Measurements from ENCODE around the gene MGAT5B.
"Not testable (repeated sequence)": the region's sequence is repeated elsewhere in the genome, so short reads cannot be mapped to it uniquely, and the experiment has no call there.

Gene MGAT5B

DNA sequence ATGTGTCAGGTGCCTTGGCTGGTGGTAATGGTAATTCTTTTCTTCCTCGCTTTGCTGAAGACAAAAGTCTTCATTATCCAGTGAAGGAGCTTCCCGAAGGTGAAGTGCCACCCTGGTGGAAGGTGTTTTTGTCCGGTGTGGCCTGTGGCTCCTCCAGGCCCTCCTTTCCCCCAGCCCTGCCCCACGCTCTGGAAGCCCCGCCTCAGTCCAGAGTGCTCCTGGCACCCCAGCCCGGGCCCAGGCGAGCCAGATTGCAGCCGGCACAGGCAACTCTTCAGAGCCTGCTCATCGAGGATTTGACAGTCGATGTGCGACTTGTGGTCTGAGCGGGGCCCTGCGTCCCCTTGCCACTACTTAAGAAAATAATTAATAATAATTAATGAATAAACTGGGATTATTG lies 93.7 kb downstream of the MGAT5B start:
- peaks cover 2% of the 10 kb centered on the region for H3K36me3 Mint-ChIP-seq (ENCODE audit: low read depth)
- H3K27ac Mint-ChIP-seq: no peak overlapping the region
- H3K4me3 Mint-ChIP-seq: no peak overlapping the region
- peaks cover 11% of the 10 kb centered on the region for H3K27me3 Mint-ChIP-seq (ENCODE audit: low read depth)
- no peaks in the 10 kb centered on the region for H3K9me3 Mint-ChIP-seq
- peaks cover 3% of the 10 kb centered on the region for H3K4me1 Mint-ChIP-seq (ENCODE audit: low read depth)

DNA sequence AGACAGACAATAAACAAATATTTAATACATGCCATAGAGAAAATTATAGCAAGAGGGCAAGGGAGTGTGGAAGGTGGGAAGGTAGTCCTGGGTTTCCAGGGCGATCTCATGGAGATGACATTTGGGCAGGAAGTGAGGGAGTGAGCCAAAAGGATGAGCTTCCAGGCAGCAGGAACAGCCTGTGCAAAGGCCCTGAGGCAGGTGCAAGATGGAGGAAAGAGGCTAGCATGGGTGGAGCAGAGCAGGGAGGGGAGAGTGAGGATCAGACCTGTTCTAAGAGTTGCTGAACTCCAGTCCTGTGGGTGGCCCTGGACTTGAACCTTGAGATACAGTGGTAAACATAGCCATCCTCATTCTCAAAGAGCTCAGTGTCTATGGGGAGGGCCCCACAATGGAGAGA lies 94.7 kb downstream of the MGAT5B start:
- Mint-ChIP-seq H3K36me3 (ENCODE audit: low read depth) (peaks cover 2% of the 10 kb centered on the region), H3K4me3 (no peak overlapping the region), H3K27ac (no peak overlapping the region), H3K27me3 (ENCODE audit: low read depth) (peaks cover 18% of the 10 kb centered on the region), H3K4me1 (ENCODE audit: low read depth) (peaks cover 3% of the 10 kb centered on the region), H3K9me3 (no peaks in the 10 kb centered on the region)

DNA sequence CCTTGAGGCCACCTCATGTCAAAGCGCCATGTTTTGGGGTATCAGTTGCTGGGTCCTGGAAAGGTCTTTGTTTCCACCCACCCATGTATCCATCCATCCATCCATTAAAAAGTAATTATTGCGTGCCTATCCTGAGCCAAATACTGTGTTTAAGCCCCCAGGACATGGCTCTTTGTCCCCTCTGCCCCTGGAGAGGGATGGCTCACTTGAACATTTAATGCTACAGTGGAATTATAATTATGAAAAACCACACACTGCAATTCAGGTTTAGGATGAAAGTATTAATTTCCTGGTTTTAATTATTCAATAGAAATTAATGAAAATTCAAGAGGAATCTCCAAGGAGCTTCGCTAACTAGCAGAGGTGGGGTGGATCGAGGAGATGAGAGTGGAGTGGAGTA lies 97.8 kb downstream of the MGAT5B start:
- peaks cover 2% of the 10 kb centered on the region for H3K36me3 Mint-ChIP-seq (ENCODE audit: low read depth)
- peaks cover 40% of the 10 kb centered on the region for H3K27me3 Mint-ChIP-seq (ENCODE audit: low read depth)
- H3K9me3 Mint-ChIP-seq: no peaks in the 10 kb centered on the region
- H3K27ac Mint-ChIP-seq: no peak overlapping the region
- H3K4me1 Mint-ChIP-seq (ENCODE audit: low read depth): peaks cover 17% of the 10 kb centered on the region
- no peak overlapping the region for H3K4me3 Mint-ChIP-seq

DNA sequence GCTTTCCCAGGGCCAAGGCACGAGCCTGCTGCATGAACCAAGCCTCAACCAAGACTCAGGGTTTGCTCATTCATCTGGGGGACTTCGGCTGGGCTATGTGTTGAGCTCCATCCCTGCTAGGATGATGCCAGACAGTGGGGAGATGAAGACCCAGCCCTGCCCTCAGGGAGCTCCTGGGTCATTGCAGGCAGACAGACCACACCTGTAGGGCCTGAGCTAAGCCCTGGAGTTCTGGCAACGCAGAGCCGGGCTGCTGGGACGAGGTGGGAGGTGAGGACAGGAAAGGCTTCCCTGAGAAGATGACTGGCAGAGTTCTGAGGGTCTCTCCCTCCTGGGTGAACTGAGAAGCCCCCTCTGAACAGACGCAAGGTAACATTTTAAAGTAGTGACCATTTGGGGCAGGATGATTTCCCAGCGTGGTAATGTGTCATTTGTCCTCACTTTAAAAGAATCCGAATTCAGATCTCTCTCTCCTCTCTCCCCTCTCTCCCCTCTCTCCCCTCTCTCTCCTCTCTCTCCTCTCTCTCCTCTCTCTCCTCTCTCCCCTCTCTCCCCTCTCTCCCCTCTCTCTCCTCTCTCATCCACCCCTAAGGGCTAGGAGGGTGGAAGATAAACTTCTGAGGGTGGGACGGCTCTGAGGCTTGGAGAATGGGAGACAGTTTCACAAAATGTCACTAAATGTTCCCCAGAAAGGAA lies 98.4 kb downstream of the MGAT5B start:
- no peak overlapping the region for H3K27ac Mint-ChIP-seq
- peaks cover 17% of the 10 kb centered on the region for H3K4me1 Mint-ChIP-seq (ENCODE audit: low read depth)
- peaks cover 40% of the 10 kb centered on the region for H3K27me3 Mint-ChIP-seq (ENCODE audit: low read depth)
- H3K36me3 Mint-ChIP-seq (ENCODE audit: low read depth): peaks cover 2% of the 10 kb centered on the region
- H3K4me3 Mint-ChIP-seq: no peak overlapping the region
- no peaks in the 10 kb centered on the region for H3K9me3 Mint-ChIP-seq

DNA sequence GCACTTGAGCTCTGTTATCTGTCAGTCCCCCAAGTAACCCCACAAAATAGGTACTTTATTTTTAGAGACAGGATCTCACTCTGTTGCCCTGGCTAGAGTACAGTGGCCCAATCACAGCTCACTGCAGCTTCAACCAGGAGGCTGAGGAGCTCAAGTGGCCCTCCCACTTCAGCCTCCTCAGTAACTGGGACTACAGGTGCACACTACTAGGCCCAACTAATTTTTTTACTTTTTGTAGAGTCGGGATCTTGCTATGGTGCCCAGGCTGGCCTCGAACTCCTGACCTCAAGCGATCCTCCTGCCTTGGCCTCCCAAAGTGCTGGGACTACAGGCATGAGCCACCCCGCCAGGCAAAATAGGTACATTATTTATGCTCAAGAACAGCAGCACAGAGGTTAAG lies 99.6 kb downstream of the MGAT5B start:
- Mint-ChIP-seq H3K4me3 (peak overlapping the region; percentile 82), H3K36me3 (ENCODE audit: low read depth) (peaks cover 2% of the 10 kb centered on the region), H3K4me1 (ENCODE audit: low read depth) (peaks cover 18% of the 10 kb centered on the region), H3K27me3 (ENCODE audit: low read depth) (peaks cover 40% of the 10 kb centered on the region), H3K9me3 (no peaks in the 10 kb centered on the region), H3K27ac (no peak overlapping the region)

DNA sequence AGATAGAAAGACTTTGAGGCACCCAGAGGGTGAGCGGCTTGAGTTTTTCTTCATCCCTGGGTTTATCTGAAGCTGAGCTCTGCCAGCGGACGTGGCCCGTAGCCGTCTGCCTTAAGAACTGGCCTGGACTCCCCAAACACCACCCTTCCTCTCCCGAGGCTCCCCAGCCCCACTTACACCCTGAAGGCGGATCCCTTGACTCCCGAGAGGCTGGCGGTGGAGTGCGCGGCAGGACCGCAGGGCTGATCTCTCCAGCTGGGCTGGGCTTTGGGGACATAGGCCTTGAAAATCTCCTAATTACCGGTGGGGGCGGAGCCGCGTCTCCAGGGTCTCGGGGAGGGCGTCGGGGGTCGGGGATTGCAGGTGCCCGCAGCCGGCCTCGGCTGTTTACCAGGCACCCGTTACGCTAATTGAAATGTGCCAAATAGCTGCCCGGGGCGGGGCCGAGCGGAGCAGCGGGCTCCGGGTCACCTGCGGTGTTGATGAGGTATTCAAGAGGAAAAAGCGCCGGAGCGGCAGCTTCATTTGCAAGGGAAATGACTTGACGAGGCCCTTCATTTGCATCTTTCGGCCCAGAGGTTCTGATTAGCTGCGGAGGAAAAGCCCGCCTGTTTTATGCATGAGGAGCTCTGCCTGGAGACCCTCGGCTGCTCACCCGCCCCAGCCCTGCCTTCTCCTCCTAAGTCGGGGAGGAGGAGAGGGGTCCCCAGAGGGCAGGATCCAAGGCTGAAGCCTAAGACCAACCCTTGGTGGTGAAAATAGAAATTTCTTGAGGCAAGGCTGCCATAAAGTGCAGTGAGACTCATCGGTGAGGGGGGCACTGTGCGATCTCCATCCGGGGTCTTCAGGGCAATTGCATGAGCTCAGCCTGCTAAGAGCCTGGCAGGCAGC lies 100.7 kb downstream of the MGAT5B start:
- Mint-ChIP-seq H3K4me1 (ENCODE audit: low read depth) (peaks cover 18% of the 10 kb centered on the region), H3K36me3 (ENCODE audit: low read depth) (no peaks in the 10 kb centered on the region), H3K9me3 (no peaks in the 10 kb centered on the region), H3K4me3 (peak overlapping the region; percentile 82), H3K27ac (peak overlapping the region; percentile 57), H3K27me3 (ENCODE audit: low read depth) (peaks cover 40% of the 10 kb centered on the region)

DNA sequence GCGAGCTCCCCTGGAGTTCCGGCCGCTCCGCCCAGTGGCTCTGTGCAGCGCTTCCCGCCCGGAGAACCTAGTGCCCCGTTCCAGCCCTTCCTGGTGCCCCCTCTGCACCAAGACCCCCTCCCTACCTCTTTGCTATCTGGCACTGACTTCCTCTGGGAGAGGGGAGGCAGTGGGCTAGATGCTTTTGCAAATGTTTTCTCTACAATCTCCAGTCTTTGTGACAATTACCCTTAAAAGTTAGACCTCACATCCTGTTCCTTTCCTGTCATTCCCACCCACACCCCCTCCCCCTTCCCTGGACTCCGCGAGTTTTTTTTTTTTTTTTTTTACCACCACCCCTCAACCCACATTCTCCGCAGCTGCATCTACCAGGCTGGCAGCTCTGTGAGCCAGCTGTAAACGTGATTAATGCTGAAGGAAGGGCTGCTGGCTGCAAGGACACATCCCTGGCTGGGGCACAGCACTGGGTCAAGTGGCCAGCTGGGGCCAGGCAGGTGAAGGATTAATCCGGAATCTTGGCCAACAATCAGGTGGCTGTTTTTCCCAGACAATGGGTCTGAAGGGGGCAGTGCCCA lies 101.5 kb downstream of the MGAT5B start:
- peak overlapping the region; percentile 77 for H3K27ac Mint-ChIP-seq
- H3K4me3 Mint-ChIP-seq: peak overlapping the region; percentile 82
- H3K27me3 Mint-ChIP-seq (ENCODE audit: low read depth): peaks cover 40% of the 10 kb centered on the region

DNA sequence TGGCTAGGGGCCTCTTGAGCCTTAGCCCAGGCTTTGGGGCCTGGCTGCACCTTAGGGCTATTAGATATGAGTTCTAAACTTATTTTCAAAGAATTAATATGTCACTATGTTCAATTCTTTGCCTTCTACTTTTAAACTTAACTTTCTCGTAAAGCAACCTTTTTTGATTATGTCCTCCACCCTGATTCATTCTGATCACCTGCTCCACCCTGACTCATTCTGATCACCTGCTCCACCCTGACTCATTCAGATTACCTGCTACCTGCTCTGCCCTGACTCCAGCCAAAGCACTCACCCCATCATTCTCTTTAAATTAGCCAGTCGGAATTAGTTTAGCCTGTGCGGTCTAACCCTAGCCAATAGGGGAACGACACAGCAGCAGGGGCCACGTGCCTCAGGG lies 102.0 kb downstream of the MGAT5B start:
- peak overlapping the region; percentile 9 for H3K4me3 Mint-ChIP-seq

More for the DNA sequence above, 101.5 kb downstream of the MGAT5B start:
- H3K9me3 Mint-ChIP-seq: no peaks in the 10 kb centered on the region
- H3K4me1 Mint-ChIP-seq (ENCODE audit: low read depth): peaks cover 18% of the 10 kb centered on the region
- H3K36me3 Mint-ChIP-seq (ENCODE audit: low read depth): no peaks in the 10 kb centered on the region

DNA sequence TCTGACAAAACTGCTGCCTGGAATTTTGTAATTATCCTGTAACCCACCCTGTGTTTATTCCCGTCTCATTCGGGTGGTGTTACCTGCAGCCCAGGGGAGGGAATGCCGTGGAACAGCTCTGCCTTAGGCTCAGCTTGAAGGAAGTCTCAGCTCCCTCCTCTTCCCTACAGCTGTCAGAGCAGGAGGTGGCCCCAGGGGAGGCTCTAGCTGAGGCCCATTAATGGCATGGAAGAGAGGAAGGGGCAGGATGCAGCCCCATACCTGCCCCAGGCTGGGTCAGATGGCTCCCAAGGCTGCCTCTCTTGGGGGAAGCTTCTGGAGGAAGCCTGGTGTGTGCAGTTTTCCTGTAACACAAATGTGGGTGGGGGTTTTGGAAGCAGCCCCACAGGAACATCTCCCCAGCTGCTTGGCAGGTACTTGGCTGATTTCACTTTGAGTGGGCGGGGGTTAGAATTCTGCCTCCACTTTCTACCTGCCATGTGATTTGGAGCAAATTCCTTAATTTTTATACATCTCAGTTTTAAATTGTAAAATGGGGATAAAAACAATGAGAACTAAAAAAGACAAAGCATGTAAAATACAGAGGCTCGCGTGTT lies 103.9 kb downstream of the MGAT5B start:
- Mint-ChIP-seq H3K27ac (no peak overlapping the region), H3K9me3 (peaks cover 14% of the 10 kb centered on the region), H3K27me3 (ENCODE audit: low read depth) (peaks cover 31% of the 10 kb centered on the region), H3K4me3 (no peak overlapping the region), H3K36me3 (ENCODE audit: low read depth) (peaks cover 4% of the 10 kb centered on the region), H3K4me1 (ENCODE audit: low read depth) (peaks cover 17% of the 10 kb centered on the region)

More for the DNA sequence above, 102.0 kb downstream of the MGAT5B start:
- not testable (repeated sequence) for H3K36me3 Mint-ChIP-seq (ENCODE audit: low read depth); H3K27ac Mint-ChIP-seq; H3K9me3 Mint-ChIP-seq
- Mint-ChIP-seq H3K27me3 (ENCODE audit: low read depth) (peaks cover 40% of the 10 kb centered on the region), H3K4me1 (ENCODE audit: low read depth) (peaks cover 17% of the 10 kb centered on the region)

DNA sequence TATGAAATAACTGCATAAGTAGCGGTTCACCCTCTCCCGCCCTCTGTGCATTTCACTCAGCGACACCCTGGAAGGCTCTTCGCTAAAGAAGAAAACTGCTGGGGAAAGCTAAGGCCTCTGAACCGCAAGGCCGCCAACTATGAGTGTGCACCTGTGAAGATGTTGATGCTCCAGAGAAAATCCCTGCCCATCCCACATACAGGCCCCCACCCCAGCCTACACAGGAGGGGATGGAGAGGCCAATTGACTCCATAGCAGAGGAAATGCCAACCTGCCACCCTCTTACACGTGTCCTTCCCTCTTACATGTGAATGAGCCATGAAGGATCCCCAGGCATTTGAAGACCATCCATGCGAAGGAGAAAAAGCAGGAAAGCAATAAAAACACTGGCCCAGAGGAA lies 104.8 kb downstream of the MGAT5B start:
- H3K9me3 Mint-ChIP-seq: peaks cover 16% of the 10 kb centered on the region
- no peak overlapping the region for H3K4me3 Mint-ChIP-seq
- H3K27ac Mint-ChIP-seq: no peak overlapping the region
- peaks cover 25% of the 10 kb centered on the region for H3K27me3 Mint-ChIP-seq (ENCODE audit: low read depth)
- peaks cover 17% of the 10 kb centered on the region for H3K4me1 Mint-ChIP-seq (ENCODE audit: low read depth)
- peaks cover 4% of the 10 kb centered on the region for H3K36me3 Mint-ChIP-seq (ENCODE audit: low read depth)

DNA sequence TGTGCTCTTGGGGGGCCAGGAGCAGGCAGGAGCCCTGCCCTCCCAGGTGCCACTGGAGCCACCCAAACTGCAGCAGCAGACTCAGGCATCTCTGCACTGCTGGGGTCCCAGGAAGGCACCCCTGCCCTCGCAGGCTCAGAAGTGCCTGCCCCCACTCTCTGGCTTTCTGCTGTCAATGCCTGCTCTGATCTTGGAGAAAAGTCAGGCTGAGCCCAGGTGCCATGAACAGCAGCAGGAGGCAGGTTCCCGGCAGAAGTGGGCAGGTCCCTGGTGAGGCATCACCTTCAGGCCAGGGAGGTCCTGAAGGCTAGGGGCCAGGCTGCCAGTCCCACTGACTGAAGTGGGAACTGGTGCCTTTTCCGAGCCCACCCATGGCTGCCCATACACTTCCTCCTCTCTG lies 106.5 kb downstream of the MGAT5B start:
- Mint-ChIP-seq H3K36me3 (ENCODE audit: low read depth) (peaks cover 13% of the 10 kb centered on the region), H3K9me3 (peaks cover 25% of the 10 kb centered on the region), H3K4me1 (ENCODE audit: low read depth) (peaks cover 13% of the 10 kb centered on the region), H3K27ac (no peak overlapping the region), H3K4me3 (no peak overlapping the region), H3K27me3 (ENCODE audit: low read depth) (peaks cover 17% of the 10 kb centered on the region)

DNA sequence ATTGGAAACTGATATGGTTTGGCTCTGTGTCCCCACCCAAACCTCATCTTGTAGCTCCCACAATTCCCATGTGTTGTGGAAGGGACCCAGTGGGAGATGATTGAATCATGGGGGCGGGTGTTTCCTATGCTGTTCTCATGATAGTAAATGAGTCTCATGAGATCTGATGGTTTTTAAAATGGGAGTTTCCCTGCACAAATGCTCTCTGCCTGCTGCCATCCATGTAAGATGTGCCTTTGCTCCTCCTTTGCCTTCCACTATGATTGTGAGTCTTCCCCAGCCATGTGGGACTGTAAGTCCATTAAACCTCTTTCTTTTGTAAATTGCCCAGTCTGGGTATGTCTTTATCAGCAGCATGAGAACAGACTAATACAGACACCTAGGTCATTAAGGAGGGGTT lies 109.8 kb downstream of the MGAT5B start:
- H3K36me3 Mint-ChIP-seq (ENCODE audit: low read depth): peaks cover 13% of the 10 kb centered on the region
- H3K4me3 Mint-ChIP-seq, H3K27ac Mint-ChIP-seq: not testable (repeated sequence)

DNA sequence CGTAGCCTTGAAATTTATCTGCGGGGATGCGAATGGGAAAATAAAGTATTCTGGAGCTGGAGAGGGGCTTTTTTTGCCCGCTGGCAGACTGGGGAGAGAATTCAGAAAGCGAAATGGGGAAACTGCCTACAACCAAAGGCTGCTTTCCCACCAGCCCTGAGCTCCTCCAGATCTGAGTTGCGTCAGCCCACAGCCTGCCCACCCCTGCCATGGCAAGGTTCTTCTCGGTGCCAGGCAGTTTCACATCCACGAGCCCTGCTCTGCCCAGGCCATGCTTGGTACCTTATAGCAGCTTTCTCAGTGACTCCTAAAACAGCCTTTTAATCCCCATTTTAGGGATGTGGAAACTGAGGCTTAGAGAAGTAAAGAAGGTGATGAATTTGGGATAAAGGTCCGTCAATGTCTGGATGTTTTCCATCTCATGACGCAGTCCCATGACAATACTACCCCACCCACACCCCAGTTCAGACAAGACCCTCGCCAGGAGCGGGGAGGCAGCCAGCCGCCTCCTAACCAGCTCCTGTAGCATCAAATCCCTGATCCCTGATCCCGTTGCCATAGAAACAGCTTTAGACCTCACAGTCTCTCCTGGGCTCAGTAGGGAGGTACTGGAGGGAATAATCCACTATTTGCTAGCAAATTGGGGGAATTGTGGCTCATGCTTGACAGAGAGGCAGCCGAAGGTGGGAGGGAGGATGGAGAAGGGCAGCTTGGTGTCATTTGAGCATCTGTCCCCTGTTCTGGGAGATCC lies 113.5 kb downstream of the MGAT5B start:
- Mint-ChIP-seq H3K27ac (peak overlapping the region; percentile 92), H3K36me3 (ENCODE audit: low read depth) (peaks cover 9% of the 10 kb centered on the region), H3K9me3 (peaks cover 14% of the 10 kb centered on the region), H3K4me1 (ENCODE audit: low read depth) (peaks cover 30% of the 10 kb centered on the region), H3K4me3 (no peak overlapping the region), H3K27me3 (ENCODE audit: low read depth) (peaks cover 3% of the 10 kb centered on the region)

More for the DNA sequence above, 109.8 kb downstream of the MGAT5B start:
- H3K27me3 Mint-ChIP-seq (ENCODE audit: low read depth): not testable (repeated sequence)
- peaks cover 25% of the 10 kb centered on the region for H3K9me3 Mint-ChIP-seq
- H3K4me1 Mint-ChIP-seq (ENCODE audit: low read depth): peaks cover 25% of the 10 kb centered on the region

All from T-helper 1 cell treated with Interleukin-12 subunit alpha and Interleukin-12 subunit beta and Interleukin-4 antibody, amounts not matched to agents 30 μg/mL and 1 μg/mL, for 36 hours (primary cell).